ENCODE data around the gene MED7.

Gene MED7

DNA sequence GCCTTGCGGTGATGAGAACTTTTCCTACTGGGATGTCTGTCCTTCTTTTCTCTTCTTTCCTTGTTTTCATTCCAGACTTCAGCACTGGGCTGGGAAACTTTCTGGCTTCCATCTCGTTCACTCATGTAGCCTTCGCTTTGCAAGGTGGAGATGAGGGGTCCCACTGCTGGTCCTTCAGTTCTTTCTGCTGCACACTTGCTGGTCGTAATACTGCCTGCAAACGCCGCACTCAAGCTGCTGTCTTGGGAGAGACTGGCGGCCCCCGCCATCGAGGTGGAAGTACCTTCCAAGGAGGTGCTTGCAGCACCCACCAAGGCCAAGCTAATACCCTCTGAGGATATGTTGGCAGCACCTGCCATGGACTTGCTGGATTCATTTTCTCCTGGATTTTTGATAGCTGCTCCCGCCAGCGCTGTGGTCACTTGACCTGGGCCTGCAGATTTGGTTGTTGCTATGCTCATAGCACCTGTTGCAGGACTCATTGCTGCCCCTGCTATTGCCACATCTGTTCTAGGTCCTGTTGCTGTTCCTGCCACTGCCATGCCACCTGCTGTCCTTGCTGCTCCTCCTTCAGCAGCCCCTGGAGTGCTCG, 20.4 kb upstream of the MED7 start:
- no peak for DNase-seq

DNA sequence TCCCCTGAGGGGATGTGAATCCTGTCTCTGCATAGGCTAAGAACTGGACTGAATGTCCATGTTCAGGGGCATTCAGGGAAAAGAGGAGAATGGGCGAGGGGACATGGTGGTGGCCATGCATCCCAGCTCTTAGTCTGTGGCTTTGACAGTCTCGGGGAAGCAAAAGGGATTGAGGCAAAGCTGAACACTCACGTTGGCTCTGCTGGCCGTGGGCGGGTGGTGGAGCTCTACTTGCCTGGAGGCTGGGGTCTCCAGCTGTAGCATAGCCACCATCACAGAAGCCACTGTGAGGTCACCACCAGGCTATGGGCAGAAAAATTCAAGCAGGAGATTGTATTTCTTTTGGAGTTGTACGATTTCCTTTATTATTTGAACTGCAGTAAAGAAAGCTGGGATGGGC, 19.3 kb upstream of the MED7 start:
- no peak for DNase-seq

DNA sequence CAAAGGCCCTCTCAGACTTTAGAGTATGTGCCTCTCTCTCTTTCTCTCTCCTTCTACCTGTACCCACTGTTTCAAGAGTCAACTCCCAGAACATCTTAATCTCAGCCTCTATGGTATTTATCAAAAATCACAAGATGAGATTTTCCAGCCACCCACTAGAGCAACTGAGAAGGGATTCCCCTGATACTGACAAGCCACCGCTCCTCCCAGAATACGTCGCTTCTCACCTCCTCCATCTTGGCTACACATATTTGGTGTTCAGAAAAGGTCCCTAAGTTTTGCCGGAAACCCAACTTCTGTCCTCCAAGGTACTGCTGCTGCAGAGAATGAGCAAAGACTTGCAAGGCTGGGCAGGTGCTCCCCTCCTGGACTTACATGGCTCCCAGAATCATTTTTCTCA, 17.3 kb upstream of the MED7 start:
- no peak for DNase-seq

DNA sequence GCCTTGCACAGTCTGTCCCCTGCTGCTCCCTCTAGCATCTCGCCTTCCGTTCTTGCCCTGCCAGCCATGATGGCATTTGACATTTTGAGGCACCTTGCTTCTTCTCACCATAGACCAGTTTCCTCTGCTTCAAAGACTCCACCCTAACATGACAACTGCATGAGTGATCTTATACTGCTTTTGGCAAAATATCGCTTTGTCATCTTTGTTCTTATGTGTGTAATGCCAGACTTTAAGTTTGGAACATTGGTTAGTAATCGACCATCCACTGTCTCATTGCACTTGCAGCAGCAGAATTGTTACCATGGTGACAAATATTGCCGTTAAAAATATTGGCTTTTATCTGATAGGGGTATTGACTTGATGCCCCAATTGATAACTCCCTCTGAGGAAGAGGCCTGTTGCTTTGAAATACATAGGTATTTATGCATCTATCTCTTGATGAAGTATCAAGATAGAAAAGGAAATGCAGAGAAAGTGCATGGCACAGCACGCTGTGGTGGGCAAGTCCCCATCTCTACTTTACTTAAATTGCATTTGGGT, 16.6 kb upstream of the MED7 start:
- DNase-seq, result no peak

DNA sequence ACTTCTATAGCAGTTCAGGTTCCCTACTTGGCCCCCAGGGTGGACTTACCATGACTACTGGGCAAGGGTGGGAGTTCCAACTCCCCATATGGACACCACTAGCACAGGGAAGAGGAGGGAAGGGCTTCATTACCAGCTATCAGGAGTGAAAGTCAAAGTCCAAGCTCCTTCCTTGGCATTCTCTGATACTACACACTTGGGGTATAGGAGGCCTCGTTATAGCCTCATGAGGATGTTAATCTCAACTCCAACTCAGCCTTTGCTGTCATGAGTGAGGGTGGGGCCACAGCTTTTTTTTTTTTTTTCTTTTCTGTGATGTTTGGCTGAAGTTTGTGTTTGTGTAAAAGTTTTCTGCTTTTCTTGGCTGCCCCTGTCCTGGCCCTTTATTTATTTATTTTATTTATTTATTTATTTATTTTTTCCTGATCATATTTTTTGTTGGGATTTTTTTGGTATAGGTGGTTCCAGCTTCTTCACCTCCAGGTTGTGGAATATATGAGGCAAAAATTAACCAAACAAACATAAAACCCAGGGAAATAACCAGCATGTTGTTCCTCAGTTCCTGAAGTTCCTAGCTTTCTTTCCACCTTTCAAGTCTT, 14.7 kb upstream of the MED7 start:
- DNase-seq, result no peak

DNA sequence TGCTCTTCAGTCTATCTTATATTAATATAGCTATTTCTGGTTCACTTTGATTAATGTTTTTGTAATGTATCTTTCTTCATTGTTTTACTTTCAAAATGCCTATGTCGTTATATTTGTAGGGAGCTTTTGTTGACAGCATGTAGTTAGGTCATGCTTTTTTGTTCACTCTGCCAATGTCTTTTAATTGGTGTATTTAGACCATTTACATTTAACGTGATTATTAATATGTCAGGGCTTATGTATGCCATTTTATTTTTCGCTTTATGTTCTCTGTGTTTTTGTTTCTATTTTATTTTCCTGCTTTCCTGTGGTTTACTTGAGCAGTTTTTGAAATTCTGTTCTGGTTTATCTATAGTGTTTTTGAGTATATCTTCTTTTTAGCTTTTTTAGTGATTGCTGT, 12.6 kb upstream of the MED7 start:
- DNase-seq, result no peak

DNA sequence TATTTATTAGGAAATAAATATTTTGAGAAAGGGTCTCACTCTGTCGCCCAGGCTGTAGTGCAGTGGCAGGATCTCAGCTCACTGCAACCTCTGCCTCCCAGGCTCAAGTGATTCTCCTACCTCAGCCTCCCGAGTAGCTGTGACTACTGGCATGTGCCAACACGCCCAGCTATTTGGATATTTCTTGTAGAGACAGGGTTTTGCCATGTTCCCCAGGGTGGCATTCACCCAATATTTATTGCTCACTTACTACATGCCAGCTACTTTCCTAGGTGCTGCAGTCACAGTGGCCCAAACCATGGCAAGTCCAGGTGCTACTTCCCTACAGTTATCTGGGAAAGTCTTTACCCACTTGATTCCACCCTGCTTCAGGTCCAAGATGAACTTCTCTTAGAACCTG, 8.3 kb upstream of the MED7 start:
- no peak for DNase-seq

DNA sequence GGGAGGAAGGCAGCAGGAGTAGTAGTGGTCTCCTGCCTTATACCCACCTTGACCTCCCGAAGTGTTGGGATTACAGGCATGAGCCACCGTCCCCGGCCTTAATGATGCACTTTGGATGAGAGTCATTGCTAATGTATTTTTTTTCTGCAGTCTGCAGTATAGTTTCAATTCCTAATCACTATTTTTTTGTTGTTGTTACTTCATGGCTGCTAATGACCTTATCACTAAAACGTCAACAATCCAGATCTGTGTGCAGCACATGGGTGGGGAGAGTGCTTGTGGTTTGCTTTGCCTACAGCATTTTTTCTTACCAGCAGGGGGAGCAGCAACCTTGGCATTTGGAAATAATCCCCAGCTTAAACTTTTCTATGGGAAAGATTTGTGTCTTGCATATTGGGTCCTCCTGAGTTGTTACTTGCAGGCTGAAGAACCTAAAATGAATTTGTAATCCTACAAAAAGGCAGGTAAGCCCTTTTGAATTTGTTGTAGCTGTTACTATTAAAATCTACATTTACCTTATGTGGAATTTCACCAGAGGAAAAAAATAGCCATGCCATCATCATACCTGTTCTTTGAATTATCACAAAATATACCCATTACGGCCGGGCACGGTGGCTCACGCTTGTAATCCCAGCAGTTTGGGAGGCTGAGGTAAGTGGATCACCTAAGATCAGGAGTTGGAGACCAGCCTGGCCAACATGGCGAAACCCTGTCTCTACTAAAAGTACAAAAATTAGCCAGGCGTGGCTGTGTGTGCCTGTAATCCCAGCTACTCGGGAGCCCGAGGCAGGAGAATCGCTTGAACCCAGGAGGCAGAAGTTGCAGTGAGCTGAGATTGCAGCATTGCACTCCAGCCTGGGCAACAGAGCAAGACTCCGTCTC, 6.3 kb upstream of the MED7 start:
- DNase-seq, result no peak

DNA sequence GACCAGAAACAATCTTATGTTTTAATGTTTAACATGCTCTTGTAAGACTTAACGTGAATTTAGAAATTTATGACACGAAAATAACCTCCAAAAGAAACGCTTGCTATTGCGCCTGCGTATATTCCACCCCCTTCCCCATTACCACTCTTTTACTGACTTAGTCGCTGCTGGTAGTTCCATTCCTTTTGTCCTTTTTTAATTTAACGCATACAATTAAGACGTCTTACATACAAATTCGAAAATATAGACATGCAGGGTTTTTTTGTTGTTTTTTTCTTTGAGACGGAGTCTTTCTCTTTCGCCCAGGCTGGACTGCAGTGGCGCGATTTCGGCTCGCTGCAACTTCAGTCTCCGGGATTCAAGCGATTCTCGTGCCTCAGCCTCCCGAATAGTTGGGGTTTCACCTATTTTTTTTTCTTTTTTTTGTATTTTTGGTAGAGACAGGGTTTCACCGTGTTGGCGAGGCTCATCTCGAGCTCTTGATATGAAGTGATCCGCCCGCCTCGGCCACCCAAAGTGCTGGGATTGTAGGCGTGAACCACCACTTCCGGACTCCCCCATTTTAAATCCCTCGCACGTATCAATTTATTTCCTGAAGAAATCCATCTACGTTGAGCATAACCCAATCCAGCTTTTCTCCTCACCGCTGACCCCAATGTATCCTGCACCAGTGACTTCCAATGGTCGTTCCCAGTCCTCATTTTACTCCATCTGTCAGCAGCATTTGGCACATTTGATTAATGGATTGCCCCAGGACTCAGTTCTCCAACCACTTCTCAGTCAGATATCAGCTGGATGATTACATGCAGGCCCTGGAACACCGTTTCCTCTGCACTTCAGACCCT, 684 bp upstream of the MED7 start:
- no peak for DNase-seq

DNA sequence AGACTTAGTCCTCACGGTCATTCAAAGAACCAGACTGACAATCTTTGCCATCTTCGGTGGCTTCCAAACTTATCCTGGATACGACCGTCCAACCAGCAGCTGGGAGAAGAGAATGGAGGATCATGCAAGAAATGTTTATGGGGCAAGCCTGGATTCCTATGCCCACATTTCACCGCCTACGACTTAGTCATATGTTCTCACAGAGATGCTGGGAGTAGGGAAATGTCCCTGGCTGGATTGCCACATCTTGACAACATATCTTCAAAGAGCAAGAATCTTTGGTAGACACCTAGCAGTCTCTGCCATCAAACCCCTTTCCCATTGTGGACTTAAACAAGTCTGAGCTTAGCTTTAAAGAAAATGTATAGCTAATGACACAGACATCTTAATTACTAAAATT, 5.0 kb downstream of the MED7 start:
- DNase-seq, result no peak

DNA sequence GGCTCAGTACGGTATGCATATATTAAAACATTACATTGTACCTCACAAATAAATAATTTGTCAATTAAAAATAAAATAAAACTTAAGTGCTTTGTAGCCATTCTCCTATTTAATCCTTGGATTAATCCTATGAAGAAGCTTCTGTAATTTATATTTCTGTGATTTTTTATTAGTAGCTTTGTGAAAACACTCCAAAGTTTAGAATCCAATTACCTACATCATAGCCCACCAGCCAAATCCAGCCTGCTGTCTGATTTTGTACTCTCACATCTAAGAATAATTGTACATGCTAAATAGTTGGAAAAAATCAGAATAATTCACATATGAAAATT, 10.4 kb downstream of the MED7 start:
- no peak for DNase-seq

DNA sequence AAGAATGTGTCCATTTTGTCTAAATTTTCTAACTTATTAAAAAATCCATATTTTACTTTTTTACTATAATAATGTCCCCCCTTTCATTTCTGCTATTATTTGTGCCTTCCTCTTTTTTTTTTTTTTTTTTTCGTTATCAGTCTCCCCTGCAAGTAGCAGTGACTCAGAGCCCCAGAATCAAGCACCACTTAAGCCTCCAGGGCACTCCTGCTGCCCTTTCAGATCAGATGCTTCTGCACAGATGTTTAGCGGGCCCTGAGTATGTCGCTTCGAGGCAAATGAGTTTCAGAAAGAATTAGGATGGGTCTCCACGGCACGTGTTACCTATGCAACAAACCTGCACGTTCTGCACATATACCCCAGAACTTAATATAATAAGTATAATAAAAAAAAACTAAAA, 11.7 kb downstream of the MED7 start:
- DNase-seq, result no peak

DNA sequence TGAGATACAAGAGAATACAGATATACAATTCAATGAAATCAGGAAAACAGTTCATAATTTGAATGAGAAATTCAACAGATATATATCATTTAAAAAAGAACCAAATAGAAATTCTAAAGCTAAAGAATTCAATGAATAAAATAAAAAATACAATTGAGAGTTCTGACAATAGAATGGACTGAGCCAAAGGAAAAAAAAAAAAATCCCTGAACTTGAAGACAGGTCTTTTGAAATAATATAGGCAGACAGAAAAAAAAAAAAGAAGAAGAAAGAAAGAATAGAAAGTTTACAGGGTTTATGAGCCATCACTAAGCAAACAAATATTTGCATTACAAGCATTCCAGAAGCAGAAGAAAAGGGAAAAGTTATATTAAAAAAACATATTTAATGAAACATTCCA, 21.0 kb downstream of the MED7 start:
- DNase-seq, result no peak

DNA sequence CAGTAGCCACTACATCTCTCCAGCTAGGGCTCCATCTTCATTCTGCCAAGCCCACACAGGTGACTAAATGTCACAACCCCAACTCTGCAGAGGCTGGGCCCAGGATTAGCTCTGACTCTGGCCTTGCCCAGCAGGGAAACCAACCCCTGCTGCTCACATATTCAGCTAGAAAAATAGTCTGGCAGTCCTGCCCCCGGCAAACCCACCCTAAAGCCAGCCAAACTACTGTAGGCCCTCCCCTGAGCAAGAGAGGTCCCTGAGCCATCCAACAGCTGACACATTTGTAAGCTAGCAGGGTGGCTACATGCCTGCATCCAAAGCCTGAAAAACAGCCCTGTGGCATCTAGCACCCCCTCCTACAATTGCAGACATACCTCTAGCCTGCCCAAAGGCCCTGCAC, 22.6 kb downstream of the MED7 start:
- DNase-seq, result no peak

DNA sequence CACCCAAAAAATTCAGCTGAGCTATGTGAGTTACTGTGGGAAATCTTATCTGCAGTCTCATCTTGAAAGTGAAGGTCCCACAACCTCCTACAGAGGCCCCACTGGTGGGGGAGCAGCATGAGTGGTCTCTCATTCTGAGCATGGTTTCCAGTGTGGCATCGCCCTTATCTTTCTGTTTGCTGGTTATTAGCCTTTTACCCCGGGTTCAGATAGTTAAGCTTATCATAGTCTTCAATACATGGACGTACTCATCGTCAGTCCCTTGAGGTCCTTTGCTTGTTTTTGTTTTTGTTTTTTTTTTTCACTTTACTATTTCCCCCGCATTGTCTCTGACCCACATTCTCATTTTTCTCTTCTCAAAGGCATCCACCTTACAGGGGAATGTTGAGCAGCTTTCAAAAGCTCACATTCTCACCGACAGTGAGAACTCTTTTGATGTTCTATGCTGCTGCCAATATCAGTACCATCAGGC, 26.1 kb downstream of the MED7 start:
- no peak for DNase-seq

DNA sequence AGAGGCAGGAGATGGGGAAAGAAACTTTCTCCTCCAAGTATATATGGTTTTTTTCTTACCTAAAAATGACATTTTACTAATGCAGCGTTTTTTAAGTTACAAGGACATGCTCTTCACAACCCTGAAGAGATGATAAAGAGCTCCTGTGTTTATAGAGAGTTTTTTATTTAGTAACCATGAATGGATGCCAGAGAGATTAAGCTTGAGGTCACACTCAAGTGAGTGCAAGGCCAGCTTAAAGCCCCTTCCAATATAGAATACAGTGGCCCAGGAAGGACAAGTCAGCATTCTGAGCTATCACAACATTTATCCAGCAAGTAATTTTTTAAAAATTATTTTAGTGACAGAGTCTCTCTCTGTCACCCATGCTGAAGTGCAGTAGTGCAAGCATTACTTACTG, 27.2 kb downstream of the MED7 start:
- no peak for DNase-seq

DNA sequence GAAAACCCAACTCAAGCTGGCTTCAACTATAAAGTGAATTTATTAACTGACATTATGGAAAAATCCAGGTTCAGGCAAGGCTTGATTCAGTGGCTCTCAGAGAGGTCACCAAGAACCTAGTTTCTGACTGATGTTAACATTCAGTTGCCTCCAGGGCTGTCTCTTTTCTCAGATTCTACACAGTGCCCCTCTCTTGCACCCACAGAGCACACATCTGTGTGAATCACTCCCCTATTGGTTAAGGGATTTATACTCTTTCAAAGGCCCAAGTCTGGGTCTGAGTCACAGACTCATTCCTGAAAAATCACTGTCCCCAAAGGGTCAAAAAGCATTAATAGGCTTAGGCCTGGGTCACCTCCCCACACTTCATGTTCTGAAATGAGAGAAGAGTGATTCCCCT, 27.7 kb downstream of the MED7 start:
- DNase-seq, result no peak

DNA sequence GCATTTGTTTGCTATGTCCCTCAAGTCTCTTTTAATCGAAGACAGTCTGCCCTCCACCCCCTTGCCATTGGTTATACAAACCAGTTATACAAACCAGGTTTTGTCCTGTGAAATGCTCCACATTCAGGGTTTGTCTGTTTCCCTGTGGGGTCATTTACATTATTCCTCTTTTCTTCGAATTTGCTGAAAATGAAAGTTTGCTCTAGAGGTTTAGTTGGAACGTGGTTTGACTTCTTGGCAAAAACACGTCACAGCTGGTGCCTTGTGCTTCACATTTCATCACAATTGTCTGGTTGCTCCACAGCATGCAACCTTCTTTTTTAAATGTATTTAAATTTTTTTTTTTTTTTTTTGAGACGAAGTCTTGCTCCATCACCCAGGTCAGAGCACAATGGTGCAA, 29.7 kb downstream of the MED7 start:
- no peak for DNase-seq

DNA sequence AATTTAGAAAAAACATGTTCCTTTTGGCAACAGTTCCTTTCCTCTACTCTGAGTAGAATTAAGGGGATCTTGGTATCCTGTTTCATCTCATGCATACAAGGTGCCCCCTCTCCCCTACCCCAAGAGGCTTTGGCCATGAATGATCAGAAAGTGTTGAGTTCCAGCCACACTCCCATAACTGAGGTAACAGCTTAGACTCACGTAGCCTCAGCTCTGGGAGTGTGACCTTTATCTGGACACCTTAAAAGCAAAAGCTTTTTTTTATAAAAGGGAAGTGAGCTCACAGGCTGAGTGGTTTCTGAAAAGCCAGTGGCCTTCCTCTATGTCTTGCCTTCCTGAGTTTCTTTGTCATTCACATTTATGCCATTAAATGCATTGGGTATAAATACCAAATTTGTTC, 32.9 kb downstream of the MED7 start:
- DNase-seq, result no peak

DNA sequence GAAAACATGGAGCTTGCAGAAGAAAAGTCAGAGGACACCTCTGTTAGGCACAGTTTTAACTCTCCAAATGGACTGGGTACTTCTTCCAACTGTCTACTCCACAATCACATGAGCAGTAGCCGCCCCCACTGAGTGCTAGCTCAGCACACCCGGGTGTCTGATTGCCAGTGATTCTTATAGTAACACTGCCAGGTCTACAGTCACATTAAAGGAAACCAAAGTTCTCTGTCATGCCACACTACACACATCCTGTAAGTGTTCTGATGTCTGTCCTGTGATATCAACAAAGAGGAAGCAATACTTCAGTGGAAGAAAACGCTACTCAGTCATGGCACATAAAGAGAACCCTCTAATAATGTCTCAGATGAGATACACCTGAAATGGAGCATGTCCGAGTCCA, 33.7 kb downstream of the MED7 start, which contains the start of gene HAVCR2:
TSS of gene HAVCR2 (minus strand) at position 69 of the 400 bp plus-strand sequence. CDS start at position 8, 61 bp downstream.
- no peak for DNase-seq

DNA sequence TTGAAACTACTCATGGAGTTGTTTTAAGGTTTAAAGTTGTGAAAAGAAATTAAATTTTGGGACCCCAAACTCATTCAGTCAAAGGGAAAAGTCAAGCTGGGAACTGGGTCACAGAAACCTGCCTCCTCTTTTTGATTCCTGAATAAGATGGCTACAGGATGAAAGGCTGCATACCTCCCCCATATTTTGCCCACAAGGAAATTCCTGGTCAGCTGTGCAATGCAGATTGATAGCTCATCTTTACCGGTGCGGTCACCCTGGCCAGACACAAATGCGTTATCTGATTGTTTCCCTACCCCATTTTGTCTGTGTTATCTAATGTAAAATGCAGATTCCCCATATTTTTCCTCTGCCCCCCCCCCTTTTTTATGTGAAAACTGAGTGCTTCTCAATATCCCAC, 35.2 kb downstream of the MED7 start:
- no peak for DNase-seq

DNA sequence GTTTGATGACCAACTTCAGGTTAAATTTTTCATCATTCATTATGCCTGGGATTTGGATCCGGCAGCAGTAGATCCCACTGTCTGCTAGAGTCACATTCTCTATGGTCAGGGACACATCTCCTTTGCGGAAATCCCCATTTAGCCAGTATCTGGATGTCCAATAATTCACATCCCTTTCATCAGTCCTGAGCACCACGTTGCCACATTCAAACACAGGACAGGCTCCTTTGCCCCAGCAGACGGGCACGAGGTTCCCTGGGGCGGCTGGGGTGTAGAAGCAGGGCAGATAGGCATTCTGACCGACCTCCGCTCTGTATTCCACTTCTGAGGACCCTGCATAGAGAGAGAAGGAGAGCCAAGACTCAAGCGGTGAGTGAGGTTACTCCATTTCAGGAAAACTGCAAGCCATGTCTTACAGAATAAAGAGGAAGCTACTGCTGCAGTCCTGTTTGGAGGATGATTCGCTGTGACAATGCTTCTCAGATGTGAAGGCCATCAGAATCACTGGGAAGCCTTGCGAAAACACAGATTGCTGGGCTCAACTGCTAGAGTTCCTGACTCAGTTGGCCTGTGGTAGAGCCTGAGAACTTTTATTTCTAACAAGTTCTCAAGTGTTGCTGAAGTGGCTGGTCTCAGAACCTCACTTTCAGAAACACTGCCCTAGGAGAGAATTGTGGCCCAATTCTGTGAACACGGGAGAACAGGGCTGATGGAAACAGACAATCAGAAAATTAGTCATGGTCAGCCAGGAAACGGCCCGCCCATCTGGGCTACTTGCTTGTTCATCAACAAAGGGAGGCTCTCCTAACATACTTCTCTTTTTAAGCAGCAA, 35.8 kb downstream of the MED7 start:
- no peak for DNase-seq

All from GOT3 (cell line).